BLaER1 treated with 17β-estradiol and CSF1 and Interleukin-3, amounts not matched to agents 10 nM and 100 nM (cell line): Measurements from ENCODE around the gene CLEC4G.

Experiments
- H3K27ac ChIP-seq, 11 experiments: shearing (Covaris generic); formaldehyde crosslinking; 2 replicates each; pipeline ENCODE4 v1.8.1; 2022
- H3K27me3 ChIP-seq, 11 experiments: shearing (Covaris generic); formaldehyde crosslinking; 2 replicates each; pipeline ENCODE4 v1.8.1; 2022
- H3K36me3 ChIP-seq, 11 experiments: shearing (Covaris generic); formaldehyde crosslinking; 2 replicates each; pipeline ENCODE4 v1.8.1; 2022
- H3K4me1 ChIP-seq, 10 experiments: shearing (Covaris generic); formaldehyde crosslinking; 2 replicates each; pipeline ENCODE4 v1.8.1; 2022
- H3K4me2 ChIP-seq, 11 experiments: shearing (Covaris generic); formaldehyde crosslinking; 2 replicates each; pipeline ENCODE4 v1.8.1; 2022
- H3K4me3 ChIP-seq, 10 experiments: shearing (Covaris generic); formaldehyde crosslinking; 2 replicates each; pipeline ENCODE4 v1.8.1; 2022
- H3K9ac ChIP-seq, 11 experiments: shearing (Covaris generic); formaldehyde crosslinking; 2 replicates each; pipeline ENCODE4 v1.8.1; 2022
- H3K9me3 ChIP-seq, 11 experiments: shearing (Covaris generic); formaldehyde crosslinking; replicated peaks in 1 of 11; 2 replicates each; pipeline ENCODE4 v1.8.1; 2022
- H4K20me1 ChIP-seq, 11 experiments: shearing (Covaris generic); formaldehyde crosslinking; 2 replicates each; pipeline ENCODE4 v1.8.1; 2022
- Cebpa-rat ChIP-seq, 11 experiments: shearing (Covaris generic); IDR thresholded peaks; 2 replicates each; pipeline ENCODE4 v1.8.1; 2022

Gene CLEC4G

DNA sequence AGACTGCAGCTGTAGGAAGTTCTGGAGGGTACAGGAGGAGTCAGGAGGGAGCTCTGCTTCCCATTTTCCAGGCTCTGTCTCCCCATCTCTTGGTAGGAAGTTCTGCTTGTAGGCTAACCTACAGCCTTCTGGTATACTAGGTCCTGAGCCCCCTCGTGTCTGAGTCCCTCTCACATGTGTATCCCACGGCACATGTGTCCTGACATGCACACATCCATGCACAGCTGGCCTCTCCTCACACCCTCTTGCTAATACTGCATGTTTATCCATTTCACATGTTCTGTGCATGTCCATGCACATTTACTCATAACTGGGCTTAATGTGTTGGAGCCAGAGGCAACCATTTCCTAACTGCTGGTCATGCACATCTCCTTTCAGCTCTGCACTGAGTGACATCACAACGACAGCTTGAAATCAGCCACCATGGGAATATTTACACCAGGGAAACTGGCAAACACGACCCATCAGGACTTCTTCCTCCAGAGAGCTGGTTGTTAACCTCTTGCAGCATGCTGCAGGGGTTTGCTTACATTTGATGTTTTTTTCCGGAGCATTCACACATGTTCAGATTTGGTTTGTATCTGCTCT, 12.4 kb upstream of the CLEC4G start:
- Histone ChIP-seq H3K4me1 (peaks cover 38 to 96% (median 53%) of the 10 kb centered on the region in 10 experiments), H3K4me3 (peak overlapping the region in 2 of 10 experiments; percentile 55 to 58; a peak in 4 of 20 replicates), H3K9me3 (peaks cover 0 to 6% (median 0%) of the 10 kb centered on the region in 11 experiments; a peak in 4 of 22 replicates), H3K27ac (no peak overlapping the region), H4K20me1 (no peaks in the 10 kb centered on the region; a peak in 1 of 22 replicates), H3K36me3 (peaks cover 0 to 41% (median 0%) of the 10 kb centered on the region in 11 experiments; a peak in 4 of 22 replicates), H3K9ac (peak overlapping the region in 2 of 11 experiments; percentile 13 to 67; a peak in 2 of 22 replicates), H3K4me2 (peak overlapping the region; percentile 47 to 99 (median 63)), H3K27me3 (no peaks in the 10 kb centered on the region; a peak in 1 of 22 replicates)
- TF ChIP-seq Cebpa-rat (IDR thresholded peaks at IDR 0.05), result no peak

GRCh38 chr19:7743425-7743841, 11.5 kb upstream of the CLEC4G start:
- H3K36me3 ChIP-seq, result peaks cover 0 to 41% (median 0%) of the 10 kb centered on the region in 11 experiments; a peak in 4 of 22 replicates
- TF ChIP-seq Cebpa-rat (IDR thresholded peaks at IDR 0.05), result no peak
- peak overlapping the region; percentile 47 to 99 (median 63); a peak in 21 of 22 replicates for H3K4me2 ChIP-seq
- no peaks in the 10 kb centered on the region; a peak in 1 of 22 replicates for H3K27me3 ChIP-seq
- peaks cover 43 to 96% (median 60%) of the 10 kb centered on the region in 10 experiments for H3K4me1 ChIP-seq
- H4K20me1 ChIP-seq, result no peaks in the 10 kb centered on the region; a peak in 1 of 22 replicates
- no peak overlapping the region for H3K9ac ChIP-seq
- peak overlapping the region in 1 of 10 experiments; percentile 58; a peak in 1 of 20 replicates for H3K4me3 ChIP-seq
- peaks cover 0 to 5% (median 0%) of the 10 kb centered on the region in 11 experiments; a peak in 3 of 22 replicates for H3K9me3 ChIP-seq
- H3K27ac ChIP-seq, result no peak overlapping the region

DNA sequence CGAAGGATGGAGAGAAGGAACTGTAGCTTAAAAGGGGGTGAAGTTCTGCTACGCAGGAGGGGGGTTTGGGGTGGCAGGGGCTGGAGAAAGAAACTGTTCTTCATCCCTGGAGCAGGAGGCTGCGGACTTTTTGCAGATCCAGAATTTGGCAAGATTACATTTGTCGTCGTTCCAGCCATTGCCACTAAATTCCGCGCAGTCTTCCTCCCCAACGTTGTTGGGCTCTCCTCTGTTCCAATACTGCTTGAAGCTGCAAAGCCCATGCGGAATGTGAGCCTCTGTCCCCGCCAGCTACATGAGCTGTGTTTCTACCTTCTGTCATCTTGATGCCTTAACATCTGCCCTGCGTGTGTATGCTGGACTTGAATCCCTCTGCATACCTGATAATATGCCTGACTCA, 11.1 kb upstream of the CLEC4G start:
- peak overlapping the region in 10 of 11 experiments; percentile 47 to 99 (median 62); a peak in 14 of 22 replicates for H3K4me2 ChIP-seq
- H3K9me3 ChIP-seq, result peaks cover 0 to under 1% (median 0%) of the 10 kb centered on the region in 11 experiments; a peak in 1 of 22 replicates
- TF ChIP-seq Cebpa-rat (IDR thresholded peaks at IDR 0.05), result no peak
- H3K27me3 ChIP-seq, result no peaks in the 10 kb centered on the region; a peak in 1 of 22 replicates
- H4K20me1 ChIP-seq, result no peaks in the 10 kb centered on the region; a peak in 1 of 22 replicates
- no peak overlapping the region for H3K27ac ChIP-seq
- H3K36me3 ChIP-seq, result peaks cover 0 to 41% (median 0%) of the 10 kb centered on the region in 11 experiments; a peak in 4 of 22 replicates
- no peak overlapping the region for H3K4me3 ChIP-seq
- peaks cover 42 to 94% (median 61%) of the 10 kb centered on the region in 10 experiments for H3K4me1 ChIP-seq
- no peak overlapping the region for H3K9ac ChIP-seq

DNA sequence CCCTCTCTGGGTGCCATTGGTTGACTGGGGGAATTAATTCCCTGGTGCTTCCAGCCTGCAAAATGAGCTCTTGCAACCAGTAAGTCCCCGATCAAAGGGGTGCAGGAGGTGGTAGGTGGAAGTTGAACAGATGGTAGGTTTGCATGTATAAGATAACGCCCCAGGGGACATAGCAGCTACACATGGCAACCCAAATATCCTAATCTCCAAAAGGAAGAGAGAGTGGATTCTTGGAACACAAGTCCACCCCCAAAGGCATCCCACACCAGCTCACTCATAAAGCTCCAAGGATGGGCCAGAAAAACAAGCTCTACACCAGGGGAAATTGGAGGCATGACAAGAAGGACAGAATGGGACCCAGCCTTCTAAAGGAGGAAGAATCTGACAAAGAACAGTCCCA, 10.7 kb upstream of the CLEC4G start:
- no peaks in the 10 kb centered on the region; a peak in 1 of 22 replicates for H3K27me3 ChIP-seq
- no peaks in the 10 kb centered on the region; a peak in 1 of 22 replicates for H4K20me1 ChIP-seq
- no peak overlapping the region for H3K9ac ChIP-seq
- H3K4me2 ChIP-seq, result peak overlapping the region in 9 of 11 experiments; percentile 3 to 99 (median 47); a peak in 11 of 22 replicates
- TF ChIP-seq Cebpa-rat (IDR thresholded peaks at IDR 0.05), result no peak
- no peak overlapping the region for H3K4me3 ChIP-seq
- peaks cover 38 to 94% (median 58%) of the 10 kb centered on the region in 10 experiments for H3K4me1 ChIP-seq
- H3K9me3 ChIP-seq, result no peaks in the 10 kb centered on the region
- no peak overlapping the region for H3K27ac ChIP-seq
- peaks cover 0 to 41% (median 0%) of the 10 kb centered on the region in 11 experiments; a peak in 4 of 22 replicates for H3K36me3 ChIP-seq

- Histone ChIP-seq H3K4me3 (no peak overlapping the region), H3K9ac (no peak overlapping the region; a peak in 1 of 22 replicates), H3K4me2 (peak overlapping the region in 4 of 11 experiments; percentile 69 to 99 (median 80); a peak in 8 of 22 replicates), H3K27me3 (peaks cover 0 to 4% (median 0%) of the 10 kb centered on the region in 11 experiments; a peak in 2 of 22 replicates), H3K36me3 (peaks cover 0 to 41% (median 0%) of the 10 kb centered on the region in 11 experiments; a peak in 4 of 22 replicates), H3K9me3 (no peaks in the 10 kb centered on the region), H3K27ac (peak overlapping the region in 2 of 11 experiments; percentile 46 to 49; a peak in 1 of 22 replicates), H4K20me1 (no peaks in the 10 kb centered on the region; a peak in 1 of 22 replicates), H3K4me1 (peaks cover 33 to 92% (median 51%) of the 10 kb centered on the region in 10 experiments)
- TF ChIP-seq Cebpa-rat (IDR thresholded peaks at IDR 0.05), result no peak
Measured at GRCh38 chr19:7740682-7741054, 8.8 kb upstream of the CLEC4G start.

GRCh38 chr19:7739801-7740681, 8.1 kb upstream of the CLEC4G start:
- H3K9me3 ChIP-seq, result no peaks in the 10 kb centered on the region
- no peak overlapping the region for H3K4me3 ChIP-seq
- no peaks in the 10 kb centered on the region; a peak in 1 of 22 replicates for H4K20me1 ChIP-seq
- H3K27me3 ChIP-seq, result peaks cover 0 to 4% (median 0%) of the 10 kb centered on the region in 11 experiments; a peak in 3 of 22 replicates
- H3K4me2 ChIP-seq, result peak overlapping the region; percentile 41 to 99 (median 64)
- TF ChIP-seq Cebpa-rat (IDR thresholded peaks at IDR 0.05), result no peak
- peaks cover 0 to 41% (median 0%) of the 10 kb centered on the region in 11 experiments; a peak in 4 of 22 replicates for H3K36me3 ChIP-seq
- peaks cover 33 to 92% (median 50%) of the 10 kb centered on the region in 10 experiments for H3K4me1 ChIP-seq
- H3K27ac ChIP-seq, result peak overlapping the region in 2 of 11 experiments; percentile 46 to 49; a peak in 2 of 22 replicates
- H3K9ac ChIP-seq, result peak overlapping the region in 1 of 11 experiments; percentile 52; a peak in 1 of 22 replicates

GRCh38 chr19:7739211-7739755, 7.4 kb upstream of the CLEC4G start:
- H3K4me1 ChIP-seq, result peaks cover 28 to 92% (median 50%) of the 10 kb centered on the region in 10 experiments
- H3K9me3 ChIP-seq, result no peaks in the 10 kb centered on the region
- H3K9ac ChIP-seq, result peak overlapping the region in 1 of 11 experiments; percentile 52; a peak in 2 of 22 replicates
- peak overlapping the region in 2 of 11 experiments; percentile 46 to 49; a peak in 2 of 22 replicates for H3K27ac ChIP-seq
- peaks cover 0 to 4% (median 0%) of the 10 kb centered on the region in 11 experiments; a peak in 3 of 22 replicates for H3K27me3 ChIP-seq
- peaks cover 0 to 33% (median 0%) of the 10 kb centered on the region in 11 experiments; a peak in 4 of 22 replicates for H3K36me3 ChIP-seq
- no peak overlapping the region for H3K4me3 ChIP-seq
- peak overlapping the region; percentile 41 to 99 (median 64) for H3K4me2 ChIP-seq
- TF ChIP-seq Cebpa-rat (IDR thresholded peaks at IDR 0.05), result no peak
- no peaks in the 10 kb centered on the region; a peak in 1 of 22 replicates for H4K20me1 ChIP-seq

DNA sequence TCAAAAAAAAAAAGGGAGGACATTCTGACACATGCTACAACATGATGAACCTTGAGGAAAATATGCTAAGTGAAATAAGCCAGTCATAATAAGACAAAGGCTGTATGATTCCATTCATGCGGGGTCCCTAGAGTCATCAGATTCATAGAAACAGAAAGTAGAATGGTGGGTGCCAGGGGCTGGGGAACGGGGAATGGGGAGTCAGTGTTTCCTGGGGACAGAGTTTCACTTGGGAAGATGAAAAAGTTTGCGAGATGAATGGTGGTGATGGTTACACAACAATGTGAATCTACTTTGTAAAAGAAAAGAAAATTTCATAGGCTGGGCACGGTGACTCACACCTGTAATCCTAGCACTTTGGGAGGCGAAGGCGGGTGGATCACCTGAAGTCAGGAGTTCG, 6.1 kb upstream of the CLEC4G start:
- H3K4me3 ChIP-seq, result no peak overlapping the region

More for the DNA sequence above, 6.1 kb upstream of the CLEC4G start:
- Histone ChIP-seq H3K4me2 (peak overlapping the region in 3 of 11 experiments; percentile 15 to 99 (median 84); a peak in 3 of 22 replicates), H3K9ac (no peak overlapping the region), H3K27ac (no peak overlapping the region), H3K9me3 (no peaks in the 10 kb centered on the region), H4K20me1 (no peaks in the 10 kb centered on the region), H3K36me3 (peaks cover 0 to 20% (median 0%) of the 10 kb centered on the region in 11 experiments; a peak in 4 of 22 replicates), H3K4me1 (peaks cover 15 to 92% (median 48%) of the 10 kb centered on the region in 10 experiments), H3K27me3 (peaks cover 0 to 4% (median 0%) of the 10 kb centered on the region in 11 experiments; a peak in 3 of 22 replicates)
- TF ChIP-seq Cebpa-rat (IDR thresholded peaks at IDR 0.05), result no peak
